Activated T-cell treated with anti-CD3 and anti-CD28 coated beads, Interleukin-2, amount 50 U/mL, for 48 hours (primary cell): Measurements from ENCODE around the gene CDCP1.

ENCODE experiments used
- DNase-seq, 2 experiments: peaks; one replicate each; pipeline ENCODE4 v3.0.0-alpha.2; 2020

The CDCP1 gene

GRCh38 chr3:45135959-45136358 lies 10.2 kb downstream of the CDCP1 start:
- no peak for DNase-seq

DNA sequence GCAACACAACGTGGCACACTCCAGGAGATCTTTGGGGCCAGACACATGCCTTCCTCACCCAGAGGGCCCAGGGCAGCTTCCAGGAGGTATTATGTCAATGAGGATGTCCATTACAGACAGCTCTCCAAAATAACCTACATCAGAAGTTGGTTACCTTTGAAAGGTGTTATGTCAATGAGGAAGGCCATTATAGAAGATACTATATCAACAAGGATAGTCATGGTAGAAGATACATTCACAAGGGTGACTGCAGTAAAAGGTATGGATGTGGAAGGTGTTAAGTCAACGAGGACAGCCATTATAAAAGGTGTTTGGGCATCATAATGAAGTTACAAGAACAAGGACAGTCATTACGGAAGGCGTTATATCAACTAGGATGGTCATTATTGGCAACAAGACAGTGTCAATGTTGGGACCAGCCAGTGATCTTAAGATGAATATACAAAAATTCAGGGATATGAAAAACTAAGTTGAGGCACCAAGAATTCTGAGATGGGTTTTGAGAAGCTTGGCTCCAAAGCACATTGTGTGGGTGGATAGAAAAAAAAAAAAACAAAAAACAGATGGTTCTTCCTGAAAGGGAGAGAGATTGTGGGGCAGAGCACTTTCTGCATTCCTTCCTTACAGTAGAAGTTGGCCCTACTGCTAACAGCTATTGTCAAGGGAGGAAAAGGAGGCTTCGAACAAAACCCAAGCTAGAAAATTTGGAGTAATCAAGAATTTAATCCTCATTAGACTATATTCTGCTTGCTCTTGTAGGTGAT lies 11.2 kb downstream of the CDCP1 start:
- DNase-seq = no peak

GRCh38 chr3:45132568-45133211 lies 13.5 kb downstream of the CDCP1 start:
- DNase-seq = no peak

DNA sequence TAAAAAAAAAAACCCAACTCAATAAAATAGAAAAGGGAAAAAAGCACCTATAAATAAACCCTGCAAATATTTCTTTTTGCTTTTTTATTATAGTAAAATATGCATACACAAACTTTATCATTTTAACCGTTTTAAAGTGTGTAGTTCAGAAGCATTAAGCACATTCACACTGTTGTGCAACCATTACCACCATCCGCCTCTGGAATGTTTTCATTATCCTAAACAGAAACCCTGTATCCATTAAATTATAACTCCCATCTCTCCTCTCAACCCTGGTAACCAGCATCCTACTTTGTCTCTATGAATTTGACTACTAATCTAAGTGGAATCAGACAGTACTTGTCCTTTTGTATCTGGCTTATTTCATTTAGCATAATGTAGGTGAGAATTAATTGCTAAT lies 15.0 kb downstream of the CDCP1 start:
- no peak for DNase-seq

- no peak for DNase-seq
Observed at GRCh38 chr3:45130476-45130875, 15.7 kb downstream of the CDCP1 start.

GRCh38 chr3:45128950-45129349 lies 17.2 kb downstream of the CDCP1 start:
- DNase-seq = no peak

DNA sequence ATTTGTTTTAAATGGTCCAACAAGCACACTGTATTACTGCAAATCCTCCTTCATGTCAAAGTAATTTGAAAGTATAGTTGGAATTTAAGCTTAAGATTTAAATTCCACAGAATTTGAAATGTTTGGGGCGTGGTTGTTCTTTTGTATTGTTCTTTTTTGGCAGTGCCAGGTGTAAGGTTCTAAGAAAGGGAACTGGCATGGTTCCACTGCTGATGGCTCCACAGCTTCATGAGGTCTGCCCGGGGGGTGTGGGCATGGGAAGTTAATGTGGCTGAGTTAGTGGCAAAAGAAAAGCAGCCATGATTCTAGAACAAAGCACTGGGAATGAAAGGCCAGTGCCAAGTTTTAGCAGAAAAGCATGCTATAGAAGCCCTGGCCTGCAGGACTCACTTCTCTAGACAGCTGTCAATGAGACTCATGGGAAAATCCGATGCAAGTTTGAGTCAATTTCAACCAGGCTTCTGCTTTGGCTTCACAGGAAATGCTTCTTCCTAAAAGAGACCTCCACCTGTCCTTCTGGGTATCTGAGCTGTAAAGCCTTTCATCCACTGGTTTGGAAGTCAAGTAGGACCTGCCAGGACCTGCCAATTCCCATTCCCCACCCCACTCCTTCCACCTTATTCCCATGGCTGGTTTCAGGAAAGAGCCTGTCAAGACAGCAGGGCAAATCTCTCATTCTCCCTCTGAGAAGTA lies 18.9 kb downstream of the CDCP1 start:
- DNase-seq = no peak

- DNase-seq = no peak
Observed at GRCh38 chr3:45126730-45127129, 19.4 kb downstream of the CDCP1 start.

DNA sequence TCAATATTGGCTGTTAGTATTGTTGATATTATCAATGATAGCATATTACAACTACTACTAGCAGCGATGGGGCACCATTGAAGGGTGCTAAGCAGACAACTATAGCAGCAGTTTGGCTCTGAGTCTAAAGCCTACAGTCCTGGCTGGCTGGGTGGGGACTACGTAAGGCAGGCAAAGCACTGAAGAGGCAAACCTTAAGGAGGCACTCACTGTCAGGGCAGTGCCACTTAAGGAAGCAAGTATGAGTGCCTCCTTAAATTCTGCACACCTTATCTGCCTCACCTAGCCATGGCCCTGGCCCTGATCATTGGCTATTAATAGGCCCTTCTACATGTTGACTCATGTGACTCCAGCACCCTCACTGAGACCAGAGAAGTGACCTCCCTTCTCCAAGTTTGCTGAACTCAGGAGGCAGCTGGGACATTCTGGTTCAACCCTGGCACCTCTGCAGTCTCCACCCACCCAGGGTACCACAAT lies 20.6 kb downstream of the CDCP1 start:
- no peak for DNase-seq

DNA sequence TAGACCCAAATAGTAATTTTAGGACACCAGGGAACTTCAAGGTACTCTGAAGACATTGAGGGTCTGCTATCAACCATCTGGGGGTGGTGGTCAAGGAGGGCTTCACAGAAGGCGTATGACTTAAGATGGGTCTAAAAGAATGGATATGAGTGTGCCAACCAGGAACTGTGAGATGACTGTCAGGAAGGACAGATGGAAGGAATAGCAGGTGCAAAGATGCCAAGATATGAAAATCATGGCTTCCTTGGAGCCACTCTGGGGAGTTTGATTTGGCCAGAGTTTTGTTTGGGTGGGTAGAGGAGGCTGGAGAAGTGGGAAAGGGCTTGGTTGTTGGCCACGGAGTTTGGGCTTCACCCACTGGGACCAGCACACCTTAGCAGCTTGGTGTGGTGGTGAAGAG lies 21.2 kb downstream of the CDCP1 start:
- DNase-seq = no peak

GRCh38 chr3:45124352-45124751 lies 21.8 kb downstream of the CDCP1 start:
- DNase-seq = no peak

DNA sequence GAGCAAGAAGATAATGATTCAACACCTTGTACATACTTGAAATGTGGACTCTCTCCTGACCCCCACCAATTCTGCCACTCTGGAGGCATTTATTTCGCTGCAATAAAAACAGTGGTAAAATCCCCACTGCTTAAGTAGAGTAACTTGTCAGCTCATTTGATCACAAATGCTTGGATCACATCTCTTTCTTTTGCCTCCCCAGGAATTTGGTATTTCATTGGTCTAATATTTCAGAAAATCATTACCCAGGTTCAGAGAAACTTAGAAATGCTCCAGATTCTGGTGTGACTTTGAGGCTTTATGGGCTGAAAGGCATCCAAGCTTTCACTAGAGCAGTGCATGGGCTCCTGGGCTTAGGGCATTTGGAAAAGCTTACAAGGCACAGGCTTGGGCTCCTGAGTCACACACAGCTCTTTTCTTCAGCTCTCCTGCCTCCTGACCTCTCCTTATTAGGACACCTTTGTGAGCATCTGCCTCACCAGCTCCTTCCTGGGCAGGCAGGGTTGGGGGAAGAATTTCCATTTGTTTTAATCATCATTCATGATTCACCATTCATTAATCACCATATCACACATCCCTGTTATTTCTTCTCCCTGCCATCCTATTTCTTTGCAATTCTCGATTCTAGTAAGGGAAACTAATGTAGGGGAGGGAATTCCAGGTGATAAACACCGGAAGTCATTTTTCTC lies 22.5 kb downstream of the CDCP1 start:
- no peak for DNase-seq

DNA sequence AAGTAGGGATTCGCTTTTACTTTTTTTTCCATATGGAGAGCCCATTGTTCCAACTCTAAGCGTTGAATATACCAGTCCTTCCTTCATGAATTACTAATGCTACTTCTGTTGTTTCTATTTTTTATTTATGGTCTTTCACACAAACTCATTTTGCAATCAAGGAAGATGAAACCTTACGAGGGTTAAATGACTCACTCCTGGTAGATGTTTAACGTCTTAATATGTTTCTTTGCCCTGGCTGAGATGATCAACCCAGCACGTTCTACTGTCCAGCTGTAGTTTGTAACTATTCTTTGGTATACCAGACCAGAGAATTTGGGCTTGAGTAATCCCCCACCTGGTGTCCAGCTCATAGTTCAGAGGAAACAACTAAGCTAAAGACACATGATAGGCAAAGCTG lies 23.1 kb downstream of the CDCP1 start:
- no peak for DNase-seq

- no peak for DNase-seq
Observed at GRCh38 chr3:45120359-45121158, 25.6 kb downstream of the CDCP1 start.

- DNase-seq = no peak
Observed at GRCh38 chr3:45119824-45120358, 26.3 kb downstream of the CDCP1 start.

DNA sequence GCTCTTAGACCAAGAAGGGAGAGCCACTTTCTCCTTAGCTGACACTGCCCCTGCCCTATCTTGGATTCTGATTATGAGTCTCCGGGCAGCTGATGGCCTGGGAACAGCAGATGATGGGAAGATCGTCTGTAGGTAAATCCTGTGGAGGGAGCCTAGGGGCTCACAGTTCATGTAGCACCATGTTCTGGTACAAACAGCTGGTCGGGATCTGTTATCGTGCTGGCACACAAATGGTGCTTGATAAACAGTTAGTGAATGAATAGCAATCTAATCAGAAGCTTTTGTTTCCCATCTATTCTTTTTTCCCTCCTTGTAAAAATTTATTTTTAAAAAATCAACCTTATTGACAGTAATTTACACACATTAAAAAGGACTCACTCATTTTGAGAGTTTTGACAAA lies 26.8 kb downstream of the CDCP1 start:
- DNase-seq = no peak

DNA sequence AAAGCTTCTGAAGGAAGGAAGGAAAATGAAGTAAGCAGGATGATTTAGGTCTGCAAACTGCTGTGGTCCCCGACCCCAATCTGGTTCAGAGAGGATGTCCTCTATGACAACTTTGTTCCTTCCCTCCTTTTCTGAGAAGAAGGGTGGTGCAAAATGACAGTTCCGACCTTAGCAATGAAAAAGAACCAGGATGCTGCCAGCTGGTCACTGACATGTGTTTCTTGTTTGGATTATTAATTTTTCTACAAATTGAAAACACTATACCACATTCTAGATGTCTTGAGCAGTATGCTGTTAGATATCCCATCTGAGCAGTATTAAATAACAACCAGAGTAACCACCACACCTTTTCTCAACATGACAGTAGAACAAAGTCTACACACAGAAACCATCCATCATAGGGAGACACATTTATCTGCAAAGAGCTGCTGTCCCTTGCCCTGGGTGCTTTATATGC lies 27.5 kb downstream of the CDCP1 start:
- no peak for DNase-seq

DNA sequence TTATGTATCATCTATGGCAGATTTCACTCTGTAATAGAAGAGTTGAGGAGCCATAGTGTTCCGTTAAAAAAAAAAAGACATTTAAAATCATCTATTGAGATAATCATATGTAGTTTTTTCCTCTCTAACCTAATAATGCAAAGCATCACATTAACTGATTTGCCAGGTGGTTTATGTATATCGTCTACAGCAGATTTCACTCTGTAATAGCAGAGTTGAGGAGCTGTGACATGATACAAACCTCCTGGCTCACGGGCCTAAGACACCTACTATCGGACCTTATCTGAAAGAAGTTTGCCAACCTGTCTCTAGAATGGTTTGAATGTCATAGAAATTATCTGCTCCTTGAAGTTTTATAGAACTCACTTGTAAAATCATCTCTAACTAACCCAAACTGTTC lies 29.8 kb downstream of the CDCP1 start:
- DNase-seq = no peak

DNA sequence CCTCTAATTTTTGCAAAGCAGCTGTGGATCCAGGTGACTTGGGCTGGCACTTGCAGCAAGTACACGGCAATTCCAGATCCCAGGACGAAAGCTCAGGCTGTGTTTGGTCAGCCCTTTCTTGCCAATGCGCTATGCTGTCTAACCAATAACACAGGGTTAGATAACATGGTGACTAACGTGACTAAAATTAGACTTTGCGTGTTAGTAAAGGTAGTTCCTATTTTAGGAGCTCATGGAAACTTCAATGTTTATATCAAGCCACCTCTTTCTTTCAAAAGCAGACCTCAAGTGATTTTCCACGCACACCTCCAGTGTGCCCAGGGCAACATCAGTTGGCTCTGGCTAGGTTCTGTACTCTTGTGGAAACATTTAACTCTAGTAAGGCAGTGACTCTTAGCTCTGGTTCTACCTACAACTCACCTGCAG lies 32.5 kb downstream of the CDCP1 start:
- peak in 1 of 2 experiments; percentile 31 for DNase-seq

- no peak for DNase-seq
Observed at GRCh38 chr3:45112939-45113338, 33.2 kb downstream of the CDCP1 start.

GRCh38 chr3:45110509-45110833 lies 35.7 kb downstream of the CDCP1 start:
- no peak for DNase-seq
